Trophoblast cell (in vitro differentiated cells and primary cell): ENCODE measurements around the gene DNAH3.
"Not testable (repeated sequence)": the region's sequence is repeated elsewhere in the genome, so short reads cannot be mapped to it uniquely, and the experiment has no call there.

Experiments
- DNase-seq, 2 donors: peaks; one replicate each; pipeline ENCODE4 v3.0.0-alpha.2; 2016
- H2AFZ ChIP-seq: 2 replicates; pipeline ENCODE4 v1.6.1; 2013; ENCODE audit warnings: low read length, moderate library complexity, mild to moderate bottlenecking; ENCODE audit not compliant: insufficient read depth, poor library complexity
- H2AK5ac ChIP-seq: 2 replicates; pipeline ENCODE4 v1.6.1; 2013; ENCODE audit warnings: mild to moderate bottlenecking, low read length
- H2BK120ac ChIP-seq: 2 replicates; pipeline ENCODE4 v1.6.1; 2013; ENCODE audit warnings: low read length, mild to moderate bottlenecking, moderate library complexity; ENCODE audit not compliant: insufficient read depth, poor library complexity
- H2BK12ac ChIP-seq: 2 replicates; pipeline ENCODE4 v1.6.1; 2013; ENCODE audit warnings: mild to moderate bottlenecking, low read length, moderate library complexity
- H2BK5ac ChIP-seq: 2 replicates; pipeline ENCODE4 v1.6.1; 2013; ENCODE audit warnings: low read length, low read depth, moderate library complexity, mild to moderate bottlenecking; ENCODE audit not compliant: poor library complexity
- H3K14ac ChIP-seq: 2 replicates; pipeline ENCODE4 v1.6.1; 2013; ENCODE audit warnings: mild to moderate bottlenecking, low read length
- H3K18ac ChIP-seq: 2 replicates; pipeline ENCODE4 v1.6.1; 2013; ENCODE audit warnings: mild to moderate bottlenecking, low read length
- H3K23ac ChIP-seq: 2 replicates; pipeline ENCODE4 v1.6.1; 2013; ENCODE audit warnings: low read length
- H3K27ac ChIP-seq: 2 replicates; pipeline ENCODE4 v1.5.1; 2013; ENCODE audit warnings: low read depth, mild to moderate bottlenecking, inconsistent platforms, low read length, moderate library complexity
- H3K27me3 ChIP-seq: 2 replicates; pipeline ENCODE4 v1.6.1; 2013; ENCODE audit warnings: inconsistent platforms, mild to moderate bottlenecking, low read length, moderate library complexity; ENCODE audit not compliant: insufficient read depth
- H3K36me3 ChIP-seq, 2 experiments: 1 replicate in 1 of 2; 2 replicates in 1 of 2; pipeline ENCODE4 v1.6.1; 2013; ENCODE audit warnings: low read length in 2 of 2, mild to moderate bottlenecking in 2 of 2, moderate library complexity in 1 of 2; ENCODE audit not compliant: insufficient read depth in 2 of 2, control insufficient read depth in 1 of 2
- H3K4ac ChIP-seq: 2 replicates; pipeline ENCODE4 v1.6.1; 2013; ENCODE audit warnings: low read depth, mild to moderate bottlenecking, low read length, moderate library complexity
- H3K4me1 ChIP-seq, 2 experiments: 1 replicate in 1 of 2; 2 replicates in 1 of 2; pipeline ENCODE4 v1.6.1; 2013; ENCODE audit warnings: low read length in 2 of 2, mild to moderate bottlenecking in 2 of 2, moderate library complexity in 1 of 2; ENCODE audit not compliant: insufficient read depth in 2 of 2, control insufficient read depth in 1 of 2
- H3K4me2 ChIP-seq: 2 replicates; pipeline ENCODE4 v1.6.1; 2013; ENCODE audit warnings: inconsistent platforms, mild to moderate bottlenecking, low read length, moderate library complexity
- H3K4me3 ChIP-seq: 2 replicates; pipeline ENCODE4 v1.5.1; 2013; ENCODE audit warnings: mild to moderate bottlenecking, low read depth, low read length, inconsistent platforms
- H3K79me1 ChIP-seq: one replicate; pipeline ENCODE4 v1.6.1; 2013; ENCODE audit warnings: low read length
- H3K79me2 ChIP-seq: 2 replicates; pipeline ENCODE4 v1.6.1; 2013; ENCODE audit warnings: low read length, mild to moderate bottlenecking; ENCODE audit not compliant: control insufficient read depth, insufficient read depth, poor library complexity
- H3K9ac ChIP-seq: 2 replicates; pipeline ENCODE4 v1.6.1; 2013; ENCODE audit warnings: mild to moderate bottlenecking, low read length
- H3K9me3 ChIP-seq: 2 replicates; pipeline ENCODE4 v1.6.1; 2013; ENCODE audit warnings: low read depth, mild to moderate bottlenecking, control low read depth, inconsistent platforms, low read length; ENCODE audit not compliant: insufficient read depth
- H4K12ac ChIP-seq: 2 replicates; pipeline ENCODE4 v1.6.1; 2013; ENCODE audit warnings: low read depth, mild to moderate bottlenecking, low read length, moderate library complexity
- H4K8ac ChIP-seq: 2 replicates; pipeline ENCODE4 v1.6.1; 2013; ENCODE audit warnings: low read depth, mild to moderate bottlenecking, low read length, moderate library complexity
- H4K91ac ChIP-seq: one replicate; pipeline ENCODE4 v1.6.1; 2013; ENCODE audit warnings: low read depth, mild to moderate bottlenecking, low read length, moderate library complexity
- WGBS: extraction: QIAGEN DNeasy Blood & Tissue Kit; methylation state at CpG from one replicate; pipeline ENCODE4 v1.1.7; 2013; ENCODE audit warnings: missing lambda C conversion rate; ENCODE audit not compliant: insufficient read length, insufficient coverage; ENCODE audit errors: extremely low coverage; 5-methylcytosine and 5-hydroxymethylcytosine counted together

The DNAH3 gene

GRCh38 chr16:21064203-21064602 is 86.4 kb downstream of the DNAH3 start:
- Histone ChIP-seq H3K4me2 (no peak overlapping the region), H2BK5ac (no peak overlapping the region), H3K14ac (no peak overlapping the region), H3K9me3 (no peaks in the 10 kb centered on the region), H3K36me3 (no peaks in the 10 kb centered on the region), H4K12ac (no peak overlapping the region), H3K23ac (no peak overlapping the region), H3K18ac (no peak overlapping the region), H3K27ac (no peak overlapping the region), H3K4ac (no peak overlapping the region), H3K79me2 (no peaks in the 10 kb centered on the region), H3K27me3 (no peaks in the 10 kb centered on the region), H3K4me1 (no peaks in the 10 kb centered on the region), H4K8ac (no peak overlapping the region), H3K79me1 (no peaks in the 10 kb centered on the region), H2BK120ac (no peak overlapping the region), H2AK5ac (no peak overlapping the region), H4K91ac (no peak overlapping the region), H2BK12ac (no peak overlapping the region), H3K4me3 (no peak overlapping the region), H3K9ac (no peak overlapping the region), H2AFZ (no peak overlapping the region)
- no CpG with 5 or more reads among the region's 1 CpG for WGBS
- DNase-seq, result no peak

- H2BK12ac ChIP-seq, H3K4me3 ChIP-seq, H3K4me1 ChIP-seq, H3K27ac ChIP-seq, H2AFZ ChIP-seq, H3K23ac ChIP-seq, DNase-seq, H2AK5ac ChIP-seq, H4K91ac ChIP-seq, H3K4me2 ChIP-seq, H3K4ac ChIP-seq, H3K9me3 ChIP-seq, H2BK120ac ChIP-seq, H3K79me1 ChIP-seq, H3K36me3 ChIP-seq, H2BK5ac ChIP-seq, H4K8ac ChIP-seq, H3K9ac ChIP-seq, H3K79me2 ChIP-seq, H4K12ac ChIP-seq, H3K18ac ChIP-seq, H3K14ac ChIP-seq, H3K27me3 ChIP-seq: not testable (repeated sequence)
- WGBS, result no CpG with 5 or more reads among the region's 6 CpGs
These were observed 87.3 kb downstream of the DNAH3 start for GRCh38 chr16:21063314-21063713.

GRCh38 chr16:21060027-21060510 is 90.6 kb downstream of the DNAH3 start:
- Histone ChIP-seq H3K27me3 (no peaks in the 10 kb centered on the region), H3K9ac (no peak overlapping the region), H3K4me1 (no peaks in the 10 kb centered on the region), H4K8ac (no peak overlapping the region), H2BK120ac (no peak overlapping the region), H3K14ac (no peak overlapping the region), H3K36me3 (no peaks in the 10 kb centered on the region), H3K23ac (no peak overlapping the region), H3K79me2 (no peaks in the 10 kb centered on the region), H2BK5ac (no peak overlapping the region), H3K4me3 (no peak overlapping the region), H3K79me1 (no peaks in the 10 kb centered on the region), H3K27ac (no peak overlapping the region), H2AFZ (no peak overlapping the region), H4K12ac (no peak overlapping the region), H3K4me2 (no peak overlapping the region), H3K18ac (no peak overlapping the region), H3K4ac (no peak overlapping the region), H4K91ac (no peak overlapping the region), H2BK12ac (no peak overlapping the region), H2AK5ac (no peak overlapping the region), H3K9me3 (no peaks in the 10 kb centered on the region)
- no peak for DNase-seq
- WGBS, result no CpG with 5 or more reads among the region's 4 CpGs

GRCh38 chr16:21057875-21058274 is 92.8 kb downstream of the DNAH3 start:
- no CpG with 5 or more reads among the region's 7 CpGs for WGBS
- H2BK12ac ChIP-seq, result no peak overlapping the region
- H2BK5ac ChIP-seq, result no peak overlapping the region
- no peak overlapping the region for H2BK120ac ChIP-seq
- no peak overlapping the region for H4K12ac ChIP-seq
- H3K36me3 ChIP-seq, result no peaks in the 10 kb centered on the region
- H3K4me1 ChIP-seq, result no peaks in the 10 kb centered on the region
- H2AFZ ChIP-seq, result no peak overlapping the region
- DNase-seq, result no peak
- H4K8ac ChIP-seq, result no peak overlapping the region
- H2AK5ac ChIP-seq, result no peak overlapping the region
- H3K27ac ChIP-seq, result no peak overlapping the region
- no peak overlapping the region for H3K14ac ChIP-seq
- H3K4me2 ChIP-seq, result no peak overlapping the region
- no peak overlapping the region for H3K4me3 ChIP-seq
- H3K9ac ChIP-seq, result no peak overlapping the region
- H3K18ac ChIP-seq, result no peak overlapping the region
- no peaks in the 10 kb centered on the region for H3K9me3 ChIP-seq
- H3K23ac ChIP-seq, result no peak overlapping the region
- no peak overlapping the region for H4K91ac ChIP-seq
- no peak overlapping the region for H3K4ac ChIP-seq
- no peaks in the 10 kb centered on the region for H3K27me3 ChIP-seq
- no peaks in the 10 kb centered on the region for H3K79me1 ChIP-seq
- no peaks in the 10 kb centered on the region for H3K79me2 ChIP-seq
